OCI-LY1 (cell line): ENCODE results near the gene PIGH.
"Not testable (repeated sequence)": the region's sequence is repeated elsewhere in the genome, so short reads cannot be mapped to it uniquely, and the experiment has no call there.

Experiments
- H2AFZ ChIP-seq: fragments of 200-600 bp; sonication (generic), shearing (Covaris generic); 2 replicates; pipeline ENCODE4 v1.6.0; 2014; ENCODE audit warnings: antibody characterized with exemption, mild to moderate bottlenecking, low read length
- H3F3A ChIP-seq: fragments of 200-600 bp; sonication (generic), shearing (Covaris generic); 2 replicates; pipeline ENCODE4 v1.6.0; 2014; ENCODE audit warnings: mild to moderate bottlenecking, antibody characterized with exemption, low read length, moderate library complexity; ENCODE audit not compliant: insufficient read depth
- H3K27ac ChIP-seq: fragments of 200-600 bp; sonication (generic); 2 replicates; pipeline ENCODE4 v1.5.1; 2014; ENCODE audit warnings: low read length, mixed run types, mild to moderate bottlenecking, low read depth; ENCODE audit not compliant: poor library complexity, severe bottlenecking
- H3K27me3 ChIP-seq: fragments of 200-600 bp; sonication (generic); 2 replicates; pipeline ENCODE4 v1.6.0; 2014; ENCODE audit warnings: antibody characterized with exemption, mild to moderate bottlenecking, low read length, moderate library complexity; ENCODE audit not compliant: insufficient read depth
- H3K36me3 ChIP-seq: fragments of 200-600 bp; sonication (generic); 2 replicates; pipeline ENCODE4 v1.6.1; 2014; ENCODE audit warnings: mild to moderate bottlenecking, antibody characterized with exemption, low read length, moderate library complexity, mixed read lengths; ENCODE audit not compliant: insufficient read depth
- H3K4me1 ChIP-seq: fragments of 200-600 bp; sonication (generic); 2 replicates; pipeline ENCODE4 v1.5.1; 2014; ENCODE audit warnings: mild to moderate bottlenecking, low read length, moderate library complexity; ENCODE audit not compliant: insufficient read depth, severe bottlenecking
- H3K4me2 ChIP-seq: fragments of 200-600 bp; sonication (generic), shearing (Covaris generic); 2 replicates; pipeline ENCODE4 v1.6.1; 2014; ENCODE audit warnings: low read length
- H3K4me3 ChIP-seq: fragments of 200-600 bp; sonication (generic); 2 replicates; pipeline ENCODE4 v1.5.1; 2014; ENCODE audit warnings: low read length, low read depth, mild to moderate bottlenecking, mixed read lengths; ENCODE audit not compliant: poor library complexity, severe bottlenecking
- H3K79me2 ChIP-seq: fragments of 200-600 bp; shearing (Covaris generic); 2 replicates; pipeline ENCODE4 v1.6.1; 2016; ENCODE audit warnings: mixed run types, low read length, mixed read lengths; ENCODE audit not compliant: insufficient read depth
- H3K9ac ChIP-seq: fragments of 200-600 bp; sonication (generic), shearing (Covaris generic); 2 replicates; pipeline ENCODE4 v1.6.1; 2014; ENCODE audit warnings: mild to moderate bottlenecking, low read length, mixed read lengths
- H3K9me2 ChIP-seq: fragments of 200-600 bp; sonication (generic), shearing (Covaris generic); 2 replicates; pipeline ENCODE4 v1.6.1; 2014; ENCODE audit warnings: low read depth, mild to moderate bottlenecking, low read length, mixed read lengths
- H3K9me3 ChIP-seq: fragments of 200-600 bp; shearing (Covaris generic); 2 replicates; pipeline ENCODE4 v1.6.1; 2014; ENCODE audit warnings: low read length, mixed read lengths
- H4K20me1 ChIP-seq: fragments of 200-600 bp; sonication (generic), shearing (Covaris generic); 2 replicates; pipeline ENCODE4 v1.6.0; 2016; ENCODE audit warnings: mild to moderate bottlenecking, low read length; ENCODE audit not compliant: insufficient read depth
- EZH2 ChIP-seq: fragments of 200-600 bp; sonication (generic), shearing (Covaris generic); IDR thresholded peaks from 2 replicates; pipeline ENCODE4 v1.8.0; 2017; ENCODE audit warnings: borderline replicate concordance, mixed run types, mild to moderate bottlenecking, antibody characterized with exemption, low read length, moderate library complexity, mixed read lengths
- TF ChIP-seq, protein P1 (sequence below): fragments of 200-600 bp; sonication (generic), shearing (Covaris generic); IDR thresholded peaks from 2 replicates; pipeline ENCODE4 v1.5.1; 2017; ENCODE audit warnings: mild to moderate bottlenecking, antibody characterized with exemption, low read length, moderate library complexity, mixed read lengths

The PIGH gene

GRCh38 chr14:67633451-67634147, 33.5 kb upstream of the PIGH start:
- H3K9ac ChIP-seq, result no peak overlapping the region
- no peaks in the 10 kb centered on the region for H3K79me2 ChIP-seq
- H3K4me3 ChIP-seq, result no peak overlapping the region
- no peak overlapping the region for H3K27ac ChIP-seq
- H4K20me1 ChIP-seq, result no peaks in the 10 kb centered on the region
- TF ChIP-seq, protein P1, sequence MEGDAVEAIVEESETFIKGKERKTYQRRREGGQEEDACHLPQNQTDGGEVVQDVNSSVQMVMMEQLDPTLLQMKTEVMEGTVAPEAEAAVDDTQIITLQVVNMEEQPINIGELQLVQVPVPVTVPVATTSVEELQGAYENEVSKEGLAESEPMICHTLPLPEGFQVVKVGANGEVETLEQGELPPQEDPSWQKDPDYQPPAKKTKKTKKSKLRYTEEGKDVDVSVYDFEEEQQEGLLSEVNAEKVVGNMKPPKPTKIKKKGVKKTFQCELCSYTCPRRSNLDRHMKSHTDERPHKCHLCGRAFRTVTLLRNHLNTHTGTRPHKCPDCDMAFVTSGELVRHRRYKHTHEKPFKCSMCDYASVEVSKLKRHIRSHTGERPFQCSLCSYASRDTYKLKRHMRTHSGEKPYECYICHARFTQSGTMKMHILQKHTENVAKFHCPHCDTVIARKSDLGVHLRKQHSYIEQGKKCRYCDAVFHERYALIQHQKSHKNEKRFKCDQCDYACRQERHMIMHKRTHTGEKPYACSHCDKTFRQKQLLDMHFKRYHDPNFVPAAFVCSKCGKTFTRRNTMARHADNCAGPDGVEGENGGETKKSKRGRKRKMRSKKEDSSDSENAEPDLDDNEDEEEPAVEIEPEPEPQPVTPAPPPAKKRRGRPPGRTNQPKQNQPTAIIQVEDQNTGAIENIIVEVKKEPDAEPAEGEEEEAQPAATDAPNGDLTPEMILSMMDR, result no peak
- TF ChIP-seq EZH2, result no peak
- no peak overlapping the region for H2AFZ ChIP-seq
- H3K4me1 ChIP-seq, result peaks cover 5% of the 10 kb centered on the region
- no peaks in the 10 kb centered on the region for H3K9me2 ChIP-seq
- H3K4me2 ChIP-seq, result no peak overlapping the region
- no peaks in the 10 kb centered on the region for H3K27me3 ChIP-seq
- no peaks in the 10 kb centered on the region for H3F3A ChIP-seq
- no peaks in the 10 kb centered on the region for H3K36me3 ChIP-seq
- no peaks in the 10 kb centered on the region for H3K9me3 ChIP-seq

GRCh38 chr14:67630938-67631337, 30.9 kb upstream of the PIGH start:
- Histone ChIP-seq H3K4me1 (no peaks in the 10 kb centered on the region), H3K4me3 (no peak overlapping the region), H3K4me2 (no peak overlapping the region), H4K20me1 (no peaks in the 10 kb centered on the region), H3K9me3 (no peaks in the 10 kb centered on the region), H3F3A (no peaks in the 10 kb centered on the region), H2AFZ (no peak overlapping the region), H3K27ac (no peak overlapping the region), H3K9me2 (no peaks in the 10 kb centered on the region), H3K79me2 (no peaks in the 10 kb centered on the region), H3K27me3 (no peaks in the 10 kb centered on the region), H3K9ac (no peak overlapping the region), H3K36me3 (no peaks in the 10 kb centered on the region)
- no peak for TF ChIP-seq EZH2

GRCh38 chr14:67630186-67630585, 30.1 kb upstream of the PIGH start:
- H3K9me3 ChIP-seq, result no peaks in the 10 kb centered on the region
- no peak for TF ChIP-seq EZH2
- TF ChIP-seq, protein P1, result no peak
- no peaks in the 10 kb centered on the region for H3K27me3 ChIP-seq
- H3K27ac ChIP-seq, result no peak overlapping the region
- H3K4me3 ChIP-seq, result no peak overlapping the region
- H3K9me2 ChIP-seq, result no peaks in the 10 kb centered on the region
- no peak overlapping the region for H3K4me2 ChIP-seq
- no peak overlapping the region for H3K9ac ChIP-seq
- H3F3A ChIP-seq, result no peaks in the 10 kb centered on the region
- no peaks in the 10 kb centered on the region for H4K20me1 ChIP-seq
- H3K36me3 ChIP-seq, result no peaks in the 10 kb centered on the region
- H3K79me2 ChIP-seq, result no peaks in the 10 kb centered on the region
- no peaks in the 10 kb centered on the region for H3K4me1 ChIP-seq
- H2AFZ ChIP-seq, result no peak overlapping the region

- H3K36me3 ChIP-seq, result no peaks in the 10 kb centered on the region; the same call in 1 of the 2 replicates
- H4K20me1 ChIP-seq, result no peaks in the 10 kb centered on the region
- H3K4me1 ChIP-seq, result peaks cover 6% of the 10 kb centered on the region
Measured at GRCh38 chr14:67627519-67627918, 27.5 kb upstream of the PIGH start.

DNA sequence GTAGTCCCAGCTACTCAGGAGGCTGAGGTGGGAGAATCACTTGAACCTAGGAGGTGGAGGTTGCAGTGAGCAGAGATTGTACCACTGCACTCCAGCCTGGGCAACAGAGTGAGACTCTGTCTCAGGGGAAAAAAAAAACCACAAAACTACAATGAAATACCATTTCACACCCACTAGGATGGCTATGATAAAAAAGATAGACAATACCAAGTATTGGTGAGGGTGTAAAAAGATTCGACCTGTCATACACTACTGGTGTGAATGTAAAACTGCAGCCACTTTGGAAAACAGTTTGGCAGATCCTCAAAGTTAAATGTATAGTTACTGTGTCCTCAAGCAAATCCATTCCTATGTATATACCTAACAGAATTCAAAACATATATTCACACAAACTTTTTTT, 26.1 kb upstream of the PIGH start:
- not testable (repeated sequence) for H3K9me2 ChIP-seq, H3K9me3 ChIP-seq, H3K27me3 ChIP-seq, H3K4me3 ChIP-seq, H3K36me3 ChIP-seq, H3K79me2 ChIP-seq, H3K27ac ChIP-seq, H3K4me1 ChIP-seq, H4K20me1 ChIP-seq, H3K9ac ChIP-seq, H2AFZ ChIP-seq, H3K4me2 ChIP-seq, H3F3A ChIP-seq

More at GRCh38 chr14:67627519-67627918, 27.5 kb upstream of the PIGH start:
- H3K4me3 ChIP-seq, result no peak overlapping the region
- no peaks in the 10 kb centered on the region for H3K79me2 ChIP-seq
- H3F3A ChIP-seq, result no peaks in the 10 kb centered on the region
- H2AFZ ChIP-seq, result no peak overlapping the region
- H3K9ac ChIP-seq, result no peak overlapping the region
- H3K9me2 ChIP-seq, result no peaks in the 10 kb centered on the region
- peaks cover 4% of the 10 kb centered on the region; the same call in 1 of the 2 replicates for H3K9me3 ChIP-seq
- H3K27me3 ChIP-seq, result no peaks in the 10 kb centered on the region
- no peak overlapping the region for H3K4me2 ChIP-seq
- H3K27ac ChIP-seq, result no peak overlapping the region
- TF ChIP-seq EZH2, result no peak
- TF ChIP-seq, protein P1, result no peak
